Measurements from ENCODE around the gene TBX21. TPM values are rescaled to one million over a fixed set of nuclear protein-coding genes. Genes with fewer than 3 reads are reported as not detected.

TBX21 gene
- total and polyA plus RNA-seq, 2 experiments from 2014 or later, result not detected

DNA sequence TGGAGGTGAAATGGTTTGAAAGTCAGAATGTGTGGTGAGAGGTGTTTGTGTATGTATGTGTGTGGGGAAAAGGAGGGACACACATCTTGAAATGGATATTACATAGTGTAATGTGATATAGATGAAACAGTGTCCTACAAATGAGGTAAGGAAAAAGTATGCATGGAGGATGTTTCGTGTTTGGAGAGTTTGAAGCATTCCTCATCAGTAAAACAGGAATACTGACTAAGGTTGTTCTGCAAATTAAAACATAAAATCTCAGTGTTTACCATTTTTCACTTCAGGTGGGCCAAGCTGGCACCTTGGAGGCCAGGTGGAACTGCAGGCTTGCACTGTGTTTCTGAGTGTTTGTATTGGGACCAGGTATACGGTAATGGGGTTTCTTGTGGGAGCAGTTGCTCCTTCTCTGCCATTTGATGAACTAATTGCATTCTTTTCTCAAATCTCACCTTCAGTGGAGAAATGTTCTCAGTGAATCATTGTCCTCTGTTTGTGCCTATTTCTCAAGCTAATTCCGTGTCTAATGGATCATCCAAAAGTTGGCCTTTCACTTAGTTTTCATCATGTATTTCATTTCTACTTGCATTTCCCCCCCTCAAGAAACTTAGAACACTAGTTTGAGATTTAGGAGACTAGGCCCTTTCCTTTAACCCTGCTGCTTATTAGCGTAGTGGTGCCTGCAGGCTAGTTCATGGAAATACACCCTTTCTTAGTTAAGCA, 47.3 kb upstream of the TBX21 start:
- Mint-ChIP-seq H3K4me3 (no peak overlapping the region), H3K36me3 (ENCODE audit: low read depth) (peaks cover 46% of the 10 kb centered on the region), H3K9me3 (no peaks in the 10 kb centered on the region), H3K4me1 (peaks cover 29% of the 10 kb centered on the region), H3K27me3 (ENCODE audit: insufficient read depth, low read depth, poor library complexity) (peaks cover 15% of the 10 kb centered on the region), H3K27ac (no peak overlapping the region)
- Histone ChIP-seq H3K27me3 (ENCODE audit: insufficient read depth) (no peaks in the 10 kb centered on the region), H3K4me1 (ENCODE audit: insufficient read depth) (peaks cover 9% of the 10 kb centered on the region), H3K9me2 (ENCODE audit: insufficient read depth) (no peaks in the 10 kb centered on the region), H3K4me2 (no peak overlapping the region), H3K79me2 (replicated peaks; ENCODE audit: insufficient read depth) (no peaks in the 10 kb centered on the region), H3K27ac (ENCODE audit: low read depth) (0 out of 2 replicates have a peak overlapping the region, but pooled peaks have one; percentile 4), H4K20me1 (replicated peaks; ENCODE audit: insufficient read depth) (peaks cover 25% of the 10 kb centered on the region; the same call in 1 of the 2 replicates), H3K36me3 (ENCODE audit: insufficient read depth) (peaks cover 31% of the 10 kb centered on the region), H2AFZ (no peak overlapping the region), H3F3A (replicated peaks; ENCODE audit: low read depth) (peaks cover 35% of the 10 kb centered on the region), H3K4me3 (no peak overlapping the region)
- no peak for DNase-seq (ENCODE audit: low spot score)
- no peak for TF ChIP-seq JUNB (IDR thresholded peaks at IDR 0.05; ENCODE audit: unreplicated experiment)
- TF ChIP-seq STAT1 (IDR thresholded peaks at IDR 0.05; ENCODE audit: unreplicated experiment), result no peak
- no peak for TF ChIP-seq NANOG (IDR thresholded peaks at IDR 0.05; ENCODE audit: borderline replicate concordance)
- TF ChIP-seq, protein P1, sequence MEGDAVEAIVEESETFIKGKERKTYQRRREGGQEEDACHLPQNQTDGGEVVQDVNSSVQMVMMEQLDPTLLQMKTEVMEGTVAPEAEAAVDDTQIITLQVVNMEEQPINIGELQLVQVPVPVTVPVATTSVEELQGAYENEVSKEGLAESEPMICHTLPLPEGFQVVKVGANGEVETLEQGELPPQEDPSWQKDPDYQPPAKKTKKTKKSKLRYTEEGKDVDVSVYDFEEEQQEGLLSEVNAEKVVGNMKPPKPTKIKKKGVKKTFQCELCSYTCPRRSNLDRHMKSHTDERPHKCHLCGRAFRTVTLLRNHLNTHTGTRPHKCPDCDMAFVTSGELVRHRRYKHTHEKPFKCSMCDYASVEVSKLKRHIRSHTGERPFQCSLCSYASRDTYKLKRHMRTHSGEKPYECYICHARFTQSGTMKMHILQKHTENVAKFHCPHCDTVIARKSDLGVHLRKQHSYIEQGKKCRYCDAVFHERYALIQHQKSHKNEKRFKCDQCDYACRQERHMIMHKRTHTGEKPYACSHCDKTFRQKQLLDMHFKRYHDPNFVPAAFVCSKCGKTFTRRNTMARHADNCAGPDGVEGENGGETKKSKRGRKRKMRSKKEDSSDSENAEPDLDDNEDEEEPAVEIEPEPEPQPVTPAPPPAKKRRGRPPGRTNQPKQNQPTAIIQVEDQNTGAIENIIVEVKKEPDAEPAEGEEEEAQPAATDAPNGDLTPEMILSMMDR (conservative IDR thresholded peaks at IDR 0.05; ENCODE audit: low read depth in 2 of 2), result no peak
- no peak for TF ChIP-seq POLR2AphosphoS5 (IDR thresholded peaks at IDR 0.05; ENCODE audit: low read depth)
- TF ChIP-seq, protein P2, sequence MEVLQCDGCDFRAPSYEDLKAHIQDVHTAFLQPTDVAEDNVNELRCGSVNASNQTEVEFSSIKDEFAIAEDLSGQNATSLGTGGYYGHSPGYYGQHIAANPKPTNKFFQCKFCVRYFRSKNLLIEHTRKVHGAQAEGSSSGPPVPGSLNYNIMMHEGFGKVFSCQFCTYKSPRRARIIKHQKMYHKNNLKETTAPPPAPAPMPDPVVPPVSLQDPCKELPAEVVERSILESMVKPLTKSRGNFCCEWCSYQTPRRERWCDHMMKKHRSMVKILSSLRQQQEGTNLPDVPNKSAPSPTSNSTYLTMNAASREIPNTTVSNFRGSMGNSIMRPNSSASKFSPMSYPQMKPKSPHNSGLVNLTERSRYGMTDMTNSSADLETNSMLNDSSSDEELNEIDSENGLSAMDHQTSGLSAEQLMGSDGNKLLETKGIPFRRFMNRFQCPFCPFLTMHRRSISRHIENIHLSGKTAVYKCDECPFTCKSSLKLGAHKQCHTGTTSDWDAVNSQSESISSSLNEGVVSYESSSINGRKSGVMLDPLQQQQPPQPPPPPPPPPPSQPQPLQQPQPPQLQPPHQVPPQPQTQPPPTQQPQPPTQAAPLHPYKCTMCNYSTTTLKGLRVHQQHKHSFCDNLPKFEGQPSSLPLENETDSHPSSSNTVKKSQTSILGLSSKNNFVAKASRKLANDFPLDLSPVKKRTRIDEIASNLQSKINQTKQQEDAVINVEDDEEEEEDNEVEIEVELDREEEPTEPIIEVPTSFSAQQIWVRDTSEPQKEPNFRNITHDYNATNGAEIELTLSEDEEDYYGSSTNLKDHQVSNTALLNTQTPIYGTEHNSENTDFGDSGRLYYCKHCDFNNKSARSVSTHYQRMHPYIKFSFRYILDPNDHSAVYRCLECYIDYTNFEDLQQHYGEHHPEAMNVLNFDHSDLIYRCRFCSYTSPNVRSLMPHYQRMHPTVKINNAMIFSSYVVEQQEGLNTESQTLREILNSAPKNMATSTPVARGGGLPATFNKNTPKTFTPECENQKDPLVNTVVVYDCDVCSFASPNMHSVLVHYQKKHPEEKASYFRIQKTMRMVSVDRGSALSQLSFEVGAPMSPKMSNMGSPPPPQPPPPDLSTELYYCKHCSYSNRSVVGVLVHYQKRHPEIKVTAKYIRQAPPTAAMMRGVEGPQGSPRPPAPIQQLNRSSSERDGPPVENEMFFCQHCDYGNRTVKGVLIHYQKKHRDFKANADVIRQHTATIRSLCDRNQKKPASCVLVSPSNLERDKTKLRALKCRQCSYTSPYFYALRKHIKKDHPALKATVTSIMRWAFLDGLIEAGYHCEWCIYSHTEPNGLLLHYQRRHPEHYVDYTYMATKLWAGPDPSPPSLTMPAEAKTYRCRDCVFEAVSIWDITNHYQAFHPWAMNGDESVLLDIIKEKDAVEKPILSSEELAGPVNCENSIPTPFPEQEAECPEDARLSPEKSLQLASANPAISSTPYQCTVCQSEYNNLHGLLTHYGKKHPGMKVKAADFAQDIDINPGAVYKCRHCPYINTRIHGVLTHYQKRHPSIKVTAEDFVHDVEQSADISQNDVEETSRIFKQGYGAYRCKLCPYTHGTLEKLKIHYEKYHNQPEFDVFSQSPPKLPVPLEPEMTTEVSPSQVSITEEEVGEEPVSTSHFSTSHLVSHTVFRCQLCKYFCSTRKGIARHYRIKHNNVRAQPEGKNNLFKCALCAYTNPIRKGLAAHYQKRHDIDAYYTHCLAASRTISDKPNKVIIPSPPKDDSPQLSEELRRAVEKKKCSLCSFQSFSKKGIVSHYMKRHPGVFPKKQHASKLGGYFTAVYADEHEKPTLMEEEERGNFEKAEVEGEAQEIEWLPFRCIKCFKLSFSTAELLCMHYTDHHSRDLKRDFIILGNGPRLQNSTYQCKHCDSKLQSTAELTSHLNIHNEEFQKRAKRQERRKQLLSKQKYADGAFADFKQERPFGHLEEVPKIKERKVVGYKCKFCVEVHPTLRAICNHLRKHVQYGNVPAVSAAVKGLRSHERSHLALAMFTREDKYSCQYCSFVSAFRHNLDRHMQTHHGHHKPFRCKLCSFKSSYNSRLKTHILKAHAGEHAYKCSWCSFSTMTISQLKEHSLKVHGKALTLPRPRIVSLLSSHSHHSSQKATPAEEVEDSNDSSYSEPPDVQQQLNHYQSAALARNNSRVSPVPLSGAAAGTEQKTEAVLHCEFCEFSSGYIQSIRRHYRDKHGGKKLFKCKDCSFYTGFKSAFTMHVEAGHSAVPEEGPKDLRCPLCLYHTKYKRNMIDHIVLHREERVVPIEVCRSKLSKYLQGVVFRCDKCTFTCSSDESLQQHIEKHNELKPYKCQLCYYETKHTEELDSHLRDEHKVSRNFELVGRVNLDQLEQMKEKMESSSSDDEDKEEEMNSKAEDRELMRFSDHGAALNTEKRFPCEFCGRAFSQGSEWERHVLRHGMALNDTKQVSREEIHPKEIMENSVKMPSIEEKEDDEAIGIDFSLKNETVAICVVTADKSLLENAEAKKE (CRISPR knock-in tag; IDR thresholded peaks at IDR 0.05), result no peak
- no peak for TF ChIP-seq ZNF114 (CRISPR knock-in tag; IDR thresholded peaks at IDR 0.05)
- TF ChIP-seq EZH2phosphoT487 (IDR thresholded peaks at IDR 0.05; ENCODE audit: unreplicated experiment), result no peak
- TF ChIP-seq ZNF331 (CRISPR knock-in tag; IDR thresholded peaks at IDR 0.05; ENCODE audit: low read depth), result no peak
- no peak for TF ChIP-seq CREB1 (CRISPR knock-in tag; IDR thresholded peaks at IDR 0.05; ENCODE audit: low read depth)
- TF ChIP-seq EZH2 (IDR thresholded peaks at IDR 0.05; ENCODE audit: low read depth, unreplicated experiment), result no peak
- TF ChIP-seq, protein P3, sequence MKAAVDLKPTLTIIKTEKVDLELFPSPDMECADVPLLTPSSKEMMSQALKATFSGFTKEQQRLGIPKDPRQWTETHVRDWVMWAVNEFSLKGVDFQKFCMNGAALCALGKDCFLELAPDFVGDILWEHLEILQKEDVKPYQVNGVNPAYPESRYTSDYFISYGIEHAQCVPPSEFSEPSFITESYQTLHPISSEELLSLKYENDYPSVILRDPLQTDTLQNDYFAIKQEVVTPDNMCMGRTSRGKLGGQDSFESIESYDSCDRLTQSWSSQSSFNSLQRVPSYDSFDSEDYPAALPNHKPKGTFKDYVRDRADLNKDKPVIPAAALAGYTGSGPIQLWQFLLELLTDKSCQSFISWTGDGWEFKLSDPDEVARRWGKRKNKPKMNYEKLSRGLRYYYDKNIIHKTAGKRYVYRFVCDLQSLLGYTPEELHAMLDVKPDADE (IDR thresholded peaks at IDR 0.05), result no peak
- TF ChIP-seq, protein P4, sequence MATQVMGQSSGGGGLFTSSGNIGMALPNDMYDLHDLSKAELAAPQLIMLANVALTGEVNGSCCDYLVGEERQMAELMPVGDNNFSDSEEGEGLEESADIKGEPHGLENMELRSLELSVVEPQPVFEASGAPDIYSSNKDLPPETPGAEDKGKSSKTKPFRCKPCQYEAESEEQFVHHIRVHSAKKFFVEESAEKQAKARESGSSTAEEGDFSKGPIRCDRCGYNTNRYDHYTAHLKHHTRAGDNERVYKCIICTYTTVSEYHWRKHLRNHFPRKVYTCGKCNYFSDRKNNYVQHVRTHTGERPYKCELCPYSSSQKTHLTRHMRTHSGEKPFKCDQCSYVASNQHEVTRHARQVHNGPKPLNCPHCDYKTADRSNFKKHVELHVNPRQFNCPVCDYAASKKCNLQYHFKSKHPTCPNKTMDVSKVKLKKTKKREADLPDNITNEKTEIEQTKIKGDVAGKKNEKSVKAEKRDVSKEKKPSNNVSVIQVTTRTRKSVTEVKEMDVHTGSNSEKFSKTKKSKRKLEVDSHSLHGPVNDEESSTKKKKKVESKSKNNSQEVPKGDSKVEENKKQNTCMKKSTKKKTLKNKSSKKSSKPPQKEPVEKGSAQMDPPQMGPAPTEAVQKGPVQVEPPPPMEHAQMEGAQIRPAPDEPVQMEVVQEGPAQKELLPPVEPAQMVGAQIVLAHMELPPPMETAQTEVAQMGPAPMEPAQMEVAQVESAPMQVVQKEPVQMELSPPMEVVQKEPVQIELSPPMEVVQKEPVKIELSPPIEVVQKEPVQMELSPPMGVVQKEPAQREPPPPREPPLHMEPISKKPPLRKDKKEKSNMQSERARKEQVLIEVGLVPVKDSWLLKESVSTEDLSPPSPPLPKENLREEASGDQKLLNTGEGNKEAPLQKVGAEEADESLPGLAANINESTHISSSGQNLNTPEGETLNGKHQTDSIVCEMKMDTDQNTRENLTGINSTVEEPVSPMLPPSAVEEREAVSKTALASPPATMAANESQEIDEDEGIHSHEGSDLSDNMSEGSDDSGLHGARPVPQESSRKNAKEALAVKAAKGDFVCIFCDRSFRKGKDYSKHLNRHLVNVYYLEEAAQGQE (IDR thresholded peaks at IDR 0.05; ENCODE audit: unreplicated experiment), result no peak
- ATAC-seq, result peak; percentile 6; the same call in 2 of the 3 replicates
